ENCODE data around the gene SEMA6B.
"Not testable (repeated sequence)": the region's sequence is repeated elsewhere in the genome, so short reads cannot be mapped to it uniquely, and the experiment has no call there.

Gene SEMA6B

DNA sequence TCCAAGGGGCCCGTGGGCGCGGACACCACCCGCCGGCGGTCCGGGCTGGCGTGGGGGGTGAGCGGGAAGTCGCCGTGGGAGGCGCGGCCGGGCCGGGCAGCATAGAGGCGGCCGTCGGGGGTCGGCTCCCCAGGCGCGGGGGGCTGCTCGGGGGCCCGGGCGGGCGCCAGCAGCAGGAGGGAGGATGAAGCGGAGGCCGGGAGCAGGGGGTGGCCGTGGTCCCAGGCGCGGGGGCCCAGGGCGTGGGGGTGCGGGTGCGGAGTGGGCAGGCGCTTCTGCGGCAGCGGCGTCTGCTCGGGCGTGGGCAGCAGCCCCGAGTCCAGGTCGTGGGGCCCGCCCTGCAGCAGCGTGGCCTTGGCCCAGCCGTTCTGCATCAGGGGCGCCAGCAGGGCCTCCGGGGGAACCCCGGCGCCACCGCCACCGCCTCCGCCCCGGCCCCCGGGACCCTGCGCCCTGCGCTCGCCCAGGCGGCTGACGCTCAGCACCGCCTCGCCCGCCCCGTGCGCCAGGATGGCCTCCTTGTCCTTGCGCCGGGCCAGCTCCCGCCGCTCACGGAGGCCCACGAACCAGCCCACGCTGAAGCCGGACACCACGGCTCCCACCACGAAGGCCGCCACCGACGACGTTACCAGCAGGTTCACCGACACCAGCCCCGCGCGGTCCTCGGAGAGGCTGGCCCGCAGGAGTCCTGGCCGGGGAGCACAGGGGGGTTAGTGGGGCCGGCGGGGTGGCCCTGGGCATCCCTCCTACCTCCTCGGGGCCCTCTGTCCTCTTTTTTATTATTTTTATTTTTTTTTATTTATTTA lies 15.4 kb downstream of the SEMA6B start:
- H3K4me3 ChIP-seq (ENCODE audit: low read depth, low read length) = no peak overlapping the region
- no peak for DNase-seq (ENCODE audit: low read depth)
- TF ChIP-seq, protein P1, sequence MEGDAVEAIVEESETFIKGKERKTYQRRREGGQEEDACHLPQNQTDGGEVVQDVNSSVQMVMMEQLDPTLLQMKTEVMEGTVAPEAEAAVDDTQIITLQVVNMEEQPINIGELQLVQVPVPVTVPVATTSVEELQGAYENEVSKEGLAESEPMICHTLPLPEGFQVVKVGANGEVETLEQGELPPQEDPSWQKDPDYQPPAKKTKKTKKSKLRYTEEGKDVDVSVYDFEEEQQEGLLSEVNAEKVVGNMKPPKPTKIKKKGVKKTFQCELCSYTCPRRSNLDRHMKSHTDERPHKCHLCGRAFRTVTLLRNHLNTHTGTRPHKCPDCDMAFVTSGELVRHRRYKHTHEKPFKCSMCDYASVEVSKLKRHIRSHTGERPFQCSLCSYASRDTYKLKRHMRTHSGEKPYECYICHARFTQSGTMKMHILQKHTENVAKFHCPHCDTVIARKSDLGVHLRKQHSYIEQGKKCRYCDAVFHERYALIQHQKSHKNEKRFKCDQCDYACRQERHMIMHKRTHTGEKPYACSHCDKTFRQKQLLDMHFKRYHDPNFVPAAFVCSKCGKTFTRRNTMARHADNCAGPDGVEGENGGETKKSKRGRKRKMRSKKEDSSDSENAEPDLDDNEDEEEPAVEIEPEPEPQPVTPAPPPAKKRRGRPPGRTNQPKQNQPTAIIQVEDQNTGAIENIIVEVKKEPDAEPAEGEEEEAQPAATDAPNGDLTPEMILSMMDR (IDR thresholded peaks at IDR 0.05; ENCODE audit: insufficient read depth, low read depth, low read length, missing control alignments) = no peak

DNA sequence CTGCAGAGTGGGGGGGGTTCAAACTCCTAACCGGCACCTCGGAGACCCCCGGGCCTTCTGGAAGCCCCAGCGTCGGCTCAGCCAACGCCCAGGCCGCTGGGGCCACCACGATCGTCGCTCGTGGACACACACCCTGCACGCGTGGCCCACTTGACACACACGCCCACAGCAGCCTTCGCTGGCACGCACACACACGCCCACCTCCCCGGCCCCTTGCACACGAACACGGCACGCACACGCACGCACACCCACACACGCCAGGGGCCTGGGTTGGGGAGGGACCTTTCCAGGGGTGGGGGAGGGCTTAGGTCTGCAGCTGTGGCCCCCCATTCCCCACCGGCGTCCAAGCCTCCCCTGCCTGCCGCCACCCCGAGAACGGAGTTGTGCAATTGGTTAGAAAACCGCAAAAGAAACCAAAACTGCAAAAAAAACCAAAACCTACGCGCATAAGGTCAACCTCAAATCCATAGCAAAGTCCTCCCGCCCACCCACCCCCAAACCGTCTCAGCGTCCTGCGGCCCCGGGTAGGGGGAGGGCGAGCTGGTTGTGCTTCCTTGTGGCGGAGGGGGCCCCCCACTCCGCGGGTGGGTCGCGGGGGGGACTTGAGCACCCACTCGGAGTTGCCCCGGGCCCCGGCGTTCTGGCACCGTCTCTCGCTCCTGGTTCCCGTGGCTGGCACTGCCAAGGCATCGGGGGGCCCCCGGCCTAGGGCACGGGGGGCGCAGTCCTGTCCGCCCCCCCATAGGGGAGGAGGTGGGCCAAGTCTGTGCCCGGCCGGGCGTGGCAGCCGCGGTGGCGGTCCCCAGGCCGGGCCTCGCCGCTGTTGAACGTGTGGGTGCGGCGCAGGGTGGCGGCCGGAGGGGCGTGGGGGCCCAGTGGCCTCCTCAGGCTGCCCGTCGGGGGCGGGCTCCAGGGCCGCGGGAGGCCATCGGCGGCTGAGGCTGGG lies 16.3 kb downstream of the SEMA6B start:
- H3K4me3 ChIP-seq (ENCODE audit: low read depth, low read length) = no peak overlapping the region
- TF ChIP-seq, protein P1 (IDR thresholded peaks at IDR 0.05; ENCODE audit: insufficient read depth, low read depth, low read length, missing control alignments) = no peak
- no peak for DNase-seq (ENCODE audit: low read depth)

DNA sequence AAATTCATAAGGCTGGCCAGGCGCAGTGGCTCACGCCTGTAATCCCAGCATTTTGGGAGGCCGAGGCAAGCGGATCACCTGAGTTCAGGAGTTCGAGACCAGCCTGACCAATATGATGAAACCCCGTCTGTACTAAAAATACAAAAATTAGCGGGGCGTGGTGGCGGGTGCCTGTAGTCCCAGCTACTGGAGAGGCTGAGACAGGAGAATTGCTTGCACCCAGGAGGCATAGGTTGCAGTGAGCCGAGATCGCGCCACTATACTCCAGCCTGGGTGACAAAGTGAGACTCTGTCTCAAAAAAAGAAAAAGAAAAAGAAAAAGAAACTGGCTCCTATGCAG lies 17.7 kb downstream of the SEMA6B start:
- DNase-seq (ENCODE audit: low read depth); H3K4me3 ChIP-seq (ENCODE audit: low read depth, low read length): not testable (repeated sequence)

DNA sequence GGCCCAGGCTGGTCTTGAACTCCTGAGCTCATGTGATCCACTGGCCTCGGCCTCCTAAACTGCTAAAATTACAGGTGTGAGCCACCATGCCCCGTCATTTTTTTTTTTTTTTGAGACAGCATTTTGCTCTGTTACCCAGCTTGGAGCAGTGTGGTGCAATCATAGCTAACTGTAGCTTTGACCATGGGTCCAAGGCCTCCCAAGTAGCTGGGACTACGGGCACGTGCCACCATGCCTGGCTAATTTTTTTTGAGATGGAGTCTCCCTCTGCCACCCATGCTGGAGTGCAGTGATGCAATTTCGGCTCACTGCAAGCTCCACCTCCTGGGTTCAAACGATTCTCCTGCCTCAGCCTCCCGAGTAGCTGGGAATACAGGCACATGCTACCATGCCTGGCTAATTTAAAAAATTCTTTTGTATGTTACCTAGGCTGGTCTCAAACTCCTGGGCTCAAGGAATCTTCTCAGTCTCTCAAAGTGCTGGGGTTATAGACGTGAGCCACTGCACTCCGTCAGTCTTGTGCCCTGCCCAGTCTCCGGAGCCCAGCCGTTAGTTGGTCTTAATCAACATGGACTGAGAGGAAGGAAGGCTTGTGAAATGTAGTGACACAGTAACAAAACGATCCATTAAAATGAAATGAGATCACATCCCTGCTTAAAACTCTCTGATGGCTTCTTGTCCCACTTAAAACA lies 18.2 kb downstream of the SEMA6B start:
- no peak for DNase-seq (ENCODE audit: low read depth)
- no peak overlapping the region for H3K4me3 ChIP-seq (ENCODE audit: low read depth, low read length)
- TF ChIP-seq, protein P1 (IDR thresholded peaks at IDR 0.05; ENCODE audit: insufficient read depth, low read depth, low read length, missing control alignments) = no peak

DNA sequence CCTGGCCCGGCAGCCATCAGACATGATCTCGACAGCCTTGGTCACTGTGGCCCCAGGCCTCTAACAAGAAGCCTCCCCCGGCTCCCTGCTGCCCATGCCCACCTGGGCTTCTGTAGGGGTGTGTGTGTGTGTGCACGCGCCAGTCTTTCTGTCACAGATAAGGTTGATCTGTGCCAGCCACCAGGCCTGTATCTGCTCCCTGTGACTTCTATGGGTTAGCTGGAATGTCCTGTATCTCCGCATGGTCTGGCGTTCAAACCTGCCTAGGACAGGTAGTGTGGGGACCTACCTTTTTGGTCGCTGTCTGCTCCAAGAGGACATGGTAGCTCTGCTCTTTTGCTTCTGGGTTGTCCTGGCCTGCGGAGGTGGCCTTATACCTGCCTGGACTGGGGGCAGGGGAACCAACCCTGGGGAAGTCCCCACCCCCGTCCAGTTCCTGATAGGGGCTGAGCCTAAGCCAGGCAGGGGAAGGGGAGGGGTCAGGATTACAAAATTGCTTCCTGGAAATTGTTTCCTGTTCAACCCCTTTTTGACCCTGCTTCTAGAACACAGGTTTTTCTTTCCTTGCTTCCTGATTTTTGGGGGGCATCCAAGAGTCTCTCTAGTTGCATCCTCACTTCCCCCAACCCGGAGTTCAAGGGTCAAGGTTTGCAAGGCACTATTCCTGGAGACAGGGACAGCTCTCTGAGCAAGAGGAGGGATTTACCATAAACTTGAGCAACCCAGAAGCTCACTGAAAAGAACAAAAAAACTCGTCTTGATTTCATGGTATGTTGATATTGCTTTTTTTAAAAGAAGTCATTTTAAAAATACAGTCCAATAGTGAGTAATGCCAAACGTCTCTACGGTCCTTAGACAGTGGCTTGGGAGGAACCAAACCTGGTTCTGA lies 19.5 kb downstream of the SEMA6B start, which contains the start of gene LRG1:
LRG1 (minus strand) TSS at position 344 of the 889 bp plus-strand sequence; CDS start at position 321, 23 bp downstream.
- peak within 1 kb of the TSS; percentile 57 for H3K4me3 ChIP-seq (ENCODE audit: low read depth, low read length)
- DNase-seq (ENCODE audit: low read depth) = peak; percentile 82
- TF ChIP-seq, protein P1 (IDR thresholded peaks at IDR 0.05; ENCODE audit: insufficient read depth, low read depth, low read length, missing control alignments) = no peak

DNA sequence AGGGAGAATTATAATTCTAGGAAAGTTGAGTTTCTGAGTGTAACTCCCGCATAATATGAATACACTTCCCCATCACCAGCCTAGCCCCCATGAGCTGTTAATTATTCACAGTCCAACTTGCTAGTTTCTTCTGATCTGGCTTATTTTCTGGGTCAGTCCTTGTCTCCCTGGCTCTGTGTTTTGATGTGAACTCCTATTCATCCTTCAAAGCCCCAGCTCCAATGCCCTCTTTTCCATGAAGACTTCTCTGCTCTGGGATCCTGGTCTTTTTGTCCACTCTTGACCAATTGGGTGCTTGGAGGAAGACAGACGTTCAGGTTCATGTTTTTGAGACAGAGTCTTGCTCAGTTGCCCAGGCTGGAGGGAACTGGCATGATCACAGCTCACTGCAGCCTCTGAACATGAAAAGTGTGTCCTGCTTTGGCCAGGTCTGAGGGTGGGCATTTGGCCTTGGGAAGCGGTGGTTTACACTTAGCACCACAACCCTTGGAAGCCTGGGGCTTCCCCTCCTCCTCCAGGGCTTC lies 20.3 kb downstream of the SEMA6B start:
- H3K4me3 ChIP-seq (ENCODE audit: low read depth, low read length) = peak overlapping the region; percentile 57
- no peak for DNase-seq (ENCODE audit: low read depth)
- TF ChIP-seq, protein P1 (IDR thresholded peaks at IDR 0.05; ENCODE audit: insufficient read depth, low read depth, low read length, missing control alignments) = no peak
